Measurements from ENCODE around the gene MX1.

Gene MX1

DNA sequence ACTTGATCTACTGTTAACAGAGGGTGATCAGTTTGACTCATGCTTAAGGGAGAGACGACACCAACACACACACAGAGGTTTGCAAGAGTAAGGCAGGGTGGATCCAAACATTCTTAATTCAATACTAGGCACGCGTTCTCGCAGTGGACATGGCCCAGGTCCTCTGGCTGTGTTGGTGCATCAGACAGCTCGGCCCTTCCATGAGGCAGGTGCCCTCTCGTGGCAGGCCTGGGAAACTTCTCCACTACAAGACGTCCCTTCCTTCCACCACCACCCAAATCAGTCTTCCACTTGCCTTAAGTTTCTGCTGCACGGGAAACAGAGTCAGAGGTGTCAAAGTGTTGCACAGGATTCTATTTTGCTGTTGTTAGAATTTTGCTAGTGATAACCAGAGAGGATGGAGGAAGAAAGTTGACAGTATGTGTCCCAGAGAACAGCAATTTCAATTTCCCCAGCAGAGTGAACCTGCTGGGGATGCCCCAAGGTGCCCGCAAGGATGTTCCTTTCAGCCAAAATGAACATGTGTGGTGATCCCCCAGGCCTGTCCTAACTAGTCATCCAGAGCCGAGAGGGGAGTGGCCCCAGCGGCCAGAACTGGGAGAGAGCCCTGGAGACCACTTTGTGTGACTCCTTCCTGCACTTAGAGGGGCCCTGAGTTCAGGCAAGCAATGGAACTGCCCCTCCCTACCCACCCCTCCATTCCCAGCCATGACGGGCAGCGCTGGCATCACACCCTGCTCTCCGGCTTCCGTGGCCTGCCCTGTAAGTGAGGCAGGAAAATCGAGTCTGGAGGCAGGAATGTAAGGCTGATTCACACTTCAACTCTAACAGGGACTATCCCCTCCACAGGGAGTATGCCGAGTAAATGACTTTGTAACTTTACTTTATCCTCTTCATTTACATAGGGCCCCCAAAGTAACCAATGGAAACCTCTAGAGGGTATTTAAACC is 34.8 kb downstream of the MX1 start:
- no peak for DNase-seq

DNA sequence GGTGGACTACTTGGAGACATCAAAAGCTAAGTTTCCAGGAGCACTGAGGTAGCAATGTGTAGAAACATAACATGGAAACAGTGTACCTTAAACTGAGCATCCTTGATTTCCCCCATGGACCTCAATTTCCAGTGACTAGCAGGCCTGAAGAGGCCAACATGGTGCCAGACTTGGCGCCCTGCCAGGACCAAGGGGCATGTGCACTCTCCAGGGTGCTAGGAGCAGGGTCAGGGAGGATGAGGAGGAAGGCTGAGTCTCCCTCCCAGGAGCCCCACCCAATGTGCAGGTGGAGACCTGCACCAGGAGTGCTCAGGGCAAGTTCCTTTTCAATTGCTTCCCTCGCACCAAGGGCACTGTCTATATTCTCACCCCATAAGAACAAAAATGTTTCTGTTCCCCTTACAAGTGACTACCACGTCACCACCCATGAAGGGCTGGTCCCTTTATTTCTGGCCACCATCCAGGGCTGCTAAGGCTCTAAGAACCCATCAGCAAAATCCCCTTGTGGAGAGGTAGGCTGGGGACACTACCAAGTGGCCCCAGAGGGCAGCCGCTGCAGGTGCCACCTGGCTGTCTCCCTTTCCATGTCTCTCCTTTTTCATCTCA is 39.2 kb downstream of the MX1 start:
- DNase-seq, result no peak

DNA sequence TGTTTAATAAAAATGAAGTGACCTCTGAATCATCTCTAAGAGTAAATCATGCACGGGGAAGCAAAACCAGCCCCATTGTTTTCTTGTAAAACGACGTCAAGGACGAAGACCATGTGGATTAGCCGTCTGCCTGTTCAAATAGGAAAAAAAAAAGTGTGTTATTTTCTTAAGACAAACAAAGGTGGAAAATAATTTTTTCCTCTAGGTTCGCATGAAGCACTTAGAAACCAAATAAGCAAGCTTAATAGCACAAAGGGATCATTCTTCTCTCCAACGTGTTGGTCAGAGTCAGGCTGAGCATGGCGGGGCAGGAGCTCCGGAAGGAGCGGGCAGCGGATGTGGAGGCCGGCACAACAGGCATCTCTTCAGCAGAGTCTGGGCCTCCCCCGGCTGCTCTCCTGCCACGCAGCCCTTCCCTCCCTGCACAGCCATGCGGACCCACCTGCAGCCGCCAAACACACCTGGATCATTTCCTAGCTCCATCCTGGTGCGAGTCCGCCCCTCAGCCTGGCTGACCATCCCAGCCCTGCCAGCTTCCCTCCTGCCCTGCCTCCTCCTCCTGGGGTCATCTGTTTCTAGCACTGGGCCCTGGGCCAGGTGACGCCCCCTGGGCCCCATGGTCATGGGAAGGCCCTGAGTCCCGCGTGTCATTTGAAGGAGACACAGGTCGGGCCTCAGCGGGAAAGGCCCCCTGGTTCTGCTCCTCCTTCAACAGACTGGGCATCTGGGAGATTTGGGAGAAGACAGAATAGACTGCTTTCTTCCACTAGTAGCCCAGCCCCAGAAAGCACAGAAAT is 40.2 kb downstream of the MX1 start:
- no peak for DNase-seq

DNA sequence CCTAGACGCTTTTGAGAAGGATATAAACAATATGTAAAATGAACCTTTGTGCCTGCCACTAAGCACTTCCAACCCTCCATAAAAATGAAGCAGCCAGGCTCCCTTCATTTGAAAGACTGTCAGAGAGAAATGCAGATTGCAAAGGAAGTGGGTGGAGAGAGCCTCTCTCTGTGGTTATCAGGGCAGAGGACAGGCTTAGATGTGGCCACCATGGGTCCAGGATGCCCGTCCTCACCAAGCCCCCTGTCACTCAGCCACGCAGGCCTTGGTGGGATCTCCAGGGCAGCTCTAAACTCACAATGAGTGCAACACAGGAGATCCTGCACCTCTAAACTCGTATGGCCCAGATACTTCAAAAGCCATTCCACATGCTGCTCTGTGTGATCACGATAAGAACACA is 44.0 kb downstream of the MX1 start:
- DNase-seq, result no peak

DNA sequence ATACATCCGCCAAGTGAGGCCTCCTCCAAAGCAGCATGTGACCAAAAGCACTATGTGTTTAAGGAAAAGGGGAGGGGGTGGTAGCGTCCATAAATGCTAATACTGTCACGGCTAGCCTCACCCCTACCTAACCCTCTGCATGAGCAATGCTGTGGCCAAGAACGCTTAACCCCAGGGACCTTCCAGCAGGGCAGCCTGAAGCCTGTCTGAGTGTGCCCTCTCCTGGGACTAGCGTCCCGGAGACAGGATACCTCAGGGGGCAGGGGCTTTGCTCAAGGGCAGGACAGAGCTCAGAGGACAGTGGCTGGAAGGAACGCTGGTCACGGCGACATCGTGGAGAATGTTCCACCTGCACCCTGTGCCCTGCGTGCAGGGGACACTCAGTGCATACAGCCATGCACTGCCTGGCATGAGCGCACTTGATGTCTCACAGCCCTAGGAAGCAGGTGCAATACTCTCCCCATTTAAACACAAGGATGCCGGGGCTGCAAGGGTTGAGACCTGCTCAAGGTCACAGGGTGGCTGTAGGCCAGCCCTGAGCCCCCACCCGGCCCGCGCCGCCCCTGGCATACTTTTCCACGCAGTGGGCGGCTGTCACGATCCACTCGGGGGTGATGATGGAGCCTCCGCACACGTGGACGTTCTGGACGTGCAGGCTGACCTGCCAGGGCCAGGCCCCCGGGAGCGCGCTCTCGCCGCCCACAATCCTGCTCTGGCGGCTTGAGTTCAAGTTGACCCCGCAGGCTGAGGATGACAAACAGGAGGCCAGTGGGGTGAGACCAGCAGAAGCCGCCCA is 46.9 kb downstream of the MX1 start:
- no peak for DNase-seq

DNA sequence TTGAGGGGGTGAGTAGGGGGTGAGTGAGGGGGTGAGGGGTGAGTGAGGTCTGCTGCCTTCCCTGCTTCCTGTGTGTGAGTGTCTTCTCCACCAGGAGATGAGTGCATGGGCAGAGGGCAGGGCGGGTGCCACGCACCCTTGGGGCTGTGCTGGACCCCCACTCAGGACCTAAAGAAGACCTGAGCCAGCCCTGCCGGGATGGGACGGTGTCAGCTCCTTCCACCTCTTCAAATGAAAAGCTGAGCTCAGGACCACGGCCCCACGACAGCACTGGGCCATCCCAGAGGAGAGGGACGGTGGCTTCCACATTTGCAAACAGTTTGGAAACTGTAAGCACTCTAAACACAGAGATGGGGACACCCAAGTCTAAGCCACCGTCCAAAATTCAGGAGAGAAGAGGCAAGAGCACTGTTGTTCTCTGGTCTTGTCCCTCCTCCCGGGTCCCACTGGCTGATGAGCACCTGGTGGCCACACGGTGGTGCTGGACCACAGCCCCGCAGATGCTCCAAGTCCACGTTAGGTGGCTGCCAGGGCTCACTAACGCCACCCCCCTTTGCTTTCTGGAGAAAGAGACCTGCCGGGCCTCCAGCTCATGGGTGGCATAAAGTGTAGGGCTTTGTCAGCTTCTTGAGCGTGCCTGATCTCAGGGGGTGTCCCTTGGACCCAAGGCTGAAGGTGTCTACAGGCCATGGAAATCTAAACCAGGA is 49.8 kb downstream of the MX1 start:
- no peak for DNase-seq

DNA sequence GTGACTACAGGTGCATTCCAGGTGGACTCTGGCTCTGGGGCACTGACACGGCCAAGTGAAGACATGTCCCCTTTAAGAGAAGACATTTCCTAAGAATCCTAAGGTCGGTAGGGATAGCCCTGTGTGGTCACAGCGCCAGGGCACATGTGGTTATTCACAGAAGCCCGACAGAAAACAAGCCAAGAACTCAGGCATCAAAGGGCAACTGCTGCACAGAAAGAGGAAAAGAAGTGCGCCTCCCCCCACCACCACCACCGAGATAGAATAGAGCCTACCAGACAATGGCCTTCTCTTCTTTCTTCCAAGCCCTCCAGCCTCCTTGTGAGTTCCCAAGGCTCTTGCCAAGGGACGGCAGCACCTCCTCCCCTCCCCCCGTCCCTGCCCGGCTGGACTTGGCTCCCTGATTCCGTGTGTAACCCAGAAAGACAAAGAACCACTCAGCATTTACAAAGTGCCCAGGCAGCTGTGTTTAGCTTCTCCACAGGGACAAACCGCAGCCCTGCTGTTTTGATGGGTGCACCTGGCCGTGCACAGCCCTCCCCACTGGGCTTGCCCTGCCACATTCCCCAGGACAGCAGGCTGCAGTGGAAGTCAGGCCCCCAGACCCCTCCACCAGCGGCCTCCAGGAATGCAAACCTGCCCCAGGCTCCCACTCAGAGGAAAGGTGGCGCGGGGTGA is 51.7 kb downstream of the MX1 start:
- no peak for DNase-seq

DNA sequence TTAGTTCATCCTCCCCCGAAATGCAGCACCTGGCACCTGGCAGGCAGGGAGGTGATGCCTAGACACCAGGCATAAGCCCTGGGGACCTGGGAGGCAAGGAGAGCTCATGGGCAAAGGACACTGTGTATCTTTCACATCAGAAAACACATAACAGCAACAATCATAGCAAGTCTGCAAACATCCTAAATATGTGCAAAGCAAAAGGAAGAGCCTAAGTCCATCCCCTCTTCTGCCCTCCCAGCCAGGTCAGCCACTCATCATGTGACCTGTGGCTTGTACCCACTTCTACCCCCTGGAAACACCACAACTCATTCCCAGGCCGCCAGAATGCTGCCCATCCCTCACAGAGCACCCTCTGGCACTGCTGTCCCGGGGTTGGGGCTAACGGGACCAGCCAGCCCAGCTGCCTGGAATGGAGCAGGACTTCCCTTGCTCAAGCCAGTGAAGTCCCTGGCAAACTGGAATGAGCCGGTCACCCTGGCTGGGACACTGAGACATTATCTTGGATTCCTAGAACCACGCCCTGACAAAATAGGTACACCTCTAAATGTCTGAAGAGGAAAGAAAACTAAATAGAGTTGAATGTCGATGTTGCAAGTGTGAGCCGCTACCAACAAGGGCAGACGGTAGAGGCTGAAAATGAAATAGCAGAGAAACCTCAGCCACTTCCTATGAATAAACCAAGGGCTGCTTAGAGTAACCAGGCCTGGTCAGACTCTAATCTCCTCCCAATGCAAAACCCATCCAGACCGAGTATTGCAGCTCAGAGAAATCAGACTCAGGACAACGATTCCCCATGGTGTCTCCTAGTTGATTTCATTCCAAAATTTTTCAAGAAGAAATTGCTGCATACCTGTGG is 52.5 kb downstream of the MX1 start:
- no peak for DNase-seq

DNA sequence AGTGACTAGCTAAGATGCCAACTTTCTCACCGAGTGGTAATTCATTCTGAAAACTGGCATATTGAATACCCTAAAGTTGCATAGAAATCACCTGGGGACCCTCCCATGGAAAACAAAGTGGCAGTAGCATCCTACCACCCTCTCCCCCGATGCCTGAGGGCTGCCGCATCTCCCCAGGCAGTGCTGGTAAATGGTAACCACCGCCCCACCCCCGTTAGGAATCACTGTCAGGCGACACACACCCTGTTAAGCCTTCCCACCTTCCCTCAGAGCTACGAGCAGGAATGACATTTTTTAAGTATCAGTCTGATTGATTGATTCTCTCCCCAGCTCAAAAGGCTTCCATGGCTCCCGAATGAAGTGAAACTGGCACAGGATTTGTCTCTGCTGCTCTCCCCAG is 53.6 kb downstream of the MX1 start:
- DNase-seq, result no peak

DNA sequence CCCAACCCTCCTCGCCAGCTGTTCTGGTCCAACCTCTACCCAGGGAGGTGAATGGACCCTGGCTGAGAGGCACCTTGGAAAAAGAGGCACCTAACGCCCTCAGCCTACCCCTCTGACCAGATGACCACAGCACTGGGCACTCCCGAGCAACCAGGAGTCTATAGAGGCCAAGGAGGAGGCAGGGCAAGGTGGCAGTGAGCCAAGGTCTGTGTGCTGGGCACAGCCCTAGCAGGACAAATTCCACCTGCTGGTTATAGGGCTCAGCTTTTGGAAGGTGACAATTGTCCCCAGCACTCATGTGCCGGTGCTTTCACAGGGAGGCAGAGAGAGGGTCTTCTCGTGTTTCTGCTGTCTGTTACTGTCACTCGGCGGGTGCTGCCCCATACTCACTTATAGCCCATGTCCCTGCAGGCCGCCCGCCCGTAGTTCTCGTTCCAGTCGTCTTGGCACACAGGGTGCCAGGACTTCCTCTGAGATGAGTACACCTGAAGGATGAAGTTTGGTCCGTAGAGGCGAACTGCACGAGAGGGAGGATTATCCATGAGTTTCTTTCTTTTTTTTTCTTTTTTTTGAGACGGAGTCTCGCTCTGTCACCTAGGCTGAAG is 54.1 kb downstream of the MX1 start:
- DNase-seq, result no peak

DNA sequence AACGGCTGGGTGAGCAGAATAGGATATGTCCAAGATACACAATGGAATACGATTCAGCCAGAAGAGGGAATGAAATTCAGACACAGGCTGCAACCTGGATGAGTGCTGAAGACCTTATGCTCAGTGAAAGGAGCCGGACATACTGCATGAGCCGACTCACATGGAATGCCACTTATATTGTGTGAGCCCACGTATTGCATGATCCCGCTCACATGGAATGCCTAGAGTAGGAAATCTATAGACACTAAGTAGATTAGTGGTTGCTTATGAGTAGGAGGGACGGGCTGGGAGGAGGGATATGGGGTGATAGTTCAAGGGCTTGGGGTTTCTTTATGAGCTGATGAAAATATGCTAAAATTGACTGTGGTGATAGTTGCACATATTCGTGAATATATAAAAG is 55.2 kb downstream of the MX1 start:
- DNase-seq, result no peak

DNA sequence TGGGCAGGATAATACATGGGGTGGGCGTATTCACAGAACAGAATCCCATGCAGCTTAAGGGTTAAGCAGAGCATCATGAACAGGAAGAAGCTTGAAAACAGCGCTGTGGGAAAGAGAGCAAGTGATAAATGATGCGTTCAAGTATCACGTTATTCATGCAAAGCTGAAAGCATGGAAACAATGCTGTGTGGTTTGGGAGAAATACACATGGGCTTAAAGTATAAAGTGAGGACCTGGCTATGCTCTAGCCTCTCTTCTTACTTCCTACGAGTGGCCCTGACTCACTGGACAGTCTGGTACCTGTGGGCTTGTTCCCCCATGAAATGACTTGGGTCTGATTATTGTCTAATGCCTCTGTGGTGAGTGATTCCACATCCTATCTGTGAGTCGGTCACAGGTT is 56.3 kb downstream of the MX1 start:
- DNase-seq, result no peak

DNA sequence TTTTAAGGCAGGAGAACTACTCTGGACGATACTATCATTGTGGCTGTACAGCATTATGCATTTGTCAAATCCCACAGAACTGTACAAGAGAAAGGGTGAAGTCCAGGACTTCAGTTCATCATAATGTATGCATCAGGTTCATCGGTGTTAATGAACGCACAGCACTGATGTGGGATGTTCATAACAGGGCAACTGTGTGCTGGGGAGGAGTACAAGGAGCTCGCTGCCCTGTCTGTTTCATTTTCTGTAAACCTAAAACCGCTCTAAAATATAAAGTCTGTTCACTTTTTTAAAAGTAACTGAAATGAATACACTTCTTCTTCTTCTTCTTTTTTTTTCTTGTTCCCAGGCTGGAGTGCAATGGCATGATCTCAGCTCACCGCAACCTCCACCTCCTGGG is 56.9 kb downstream of the MX1 start:
- DNase-seq, result no peak

DNA sequence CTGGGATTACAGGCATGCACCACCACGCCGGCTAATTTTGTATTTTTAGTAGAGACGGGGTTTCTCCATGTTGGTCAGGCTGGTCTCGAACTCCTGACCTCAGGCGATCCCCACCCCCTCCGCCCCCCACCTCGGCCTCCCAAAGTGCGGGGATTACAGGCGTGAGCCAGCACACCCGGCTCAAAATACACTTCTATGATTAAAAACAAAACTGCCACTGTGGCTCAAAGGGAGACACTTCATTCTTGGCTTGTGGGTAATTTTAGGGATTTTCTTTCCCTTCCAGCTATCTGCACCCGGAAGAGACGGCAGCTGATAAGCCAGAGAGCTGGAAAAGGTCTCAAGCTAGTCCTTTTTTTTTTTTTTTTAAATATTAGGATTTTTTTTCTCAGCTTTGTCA is 57.4 kb downstream of the MX1 start:
- DNase-seq, result no peak

DNA sequence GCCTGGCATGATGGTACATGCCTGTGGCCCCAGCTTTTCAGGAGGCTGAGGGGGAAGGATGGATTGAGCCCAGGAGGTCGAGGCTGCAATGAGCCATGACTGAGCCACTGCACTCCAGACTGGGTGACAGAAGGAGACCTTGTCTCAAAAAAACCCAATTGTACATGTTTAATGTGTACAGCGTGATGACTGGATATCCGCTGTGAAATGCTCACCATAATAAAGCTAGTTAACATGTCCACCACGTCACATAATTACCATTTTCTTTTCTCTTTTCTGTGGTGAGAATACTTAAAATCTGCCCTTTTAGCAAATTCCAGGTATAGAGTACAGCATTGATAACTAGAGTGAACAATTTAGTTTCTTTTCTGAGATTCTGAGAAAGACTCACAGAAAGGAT is 57.9 kb downstream of the MX1 start:
- DNase-seq, result no peak

DNA sequence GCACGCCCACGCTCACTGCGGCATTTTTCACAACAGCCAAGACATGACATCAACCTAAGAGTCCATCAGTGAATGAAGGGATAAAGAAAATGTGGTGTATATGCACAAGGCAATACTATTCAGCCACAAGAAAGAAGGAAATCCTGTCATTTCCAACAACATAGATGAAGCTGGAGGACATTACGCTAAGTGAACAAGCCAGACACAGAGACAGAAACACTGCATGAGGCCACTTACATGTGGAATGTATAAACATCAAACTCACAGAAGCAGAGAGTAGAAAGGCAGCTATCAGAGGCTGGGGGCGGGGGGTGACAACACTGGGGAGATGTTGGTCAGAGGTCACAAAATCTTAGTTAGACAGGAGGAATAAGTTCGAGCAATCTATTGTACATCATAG is 61.0 kb downstream of the MX1 start:
- DNase-seq, result no peak

DNA sequence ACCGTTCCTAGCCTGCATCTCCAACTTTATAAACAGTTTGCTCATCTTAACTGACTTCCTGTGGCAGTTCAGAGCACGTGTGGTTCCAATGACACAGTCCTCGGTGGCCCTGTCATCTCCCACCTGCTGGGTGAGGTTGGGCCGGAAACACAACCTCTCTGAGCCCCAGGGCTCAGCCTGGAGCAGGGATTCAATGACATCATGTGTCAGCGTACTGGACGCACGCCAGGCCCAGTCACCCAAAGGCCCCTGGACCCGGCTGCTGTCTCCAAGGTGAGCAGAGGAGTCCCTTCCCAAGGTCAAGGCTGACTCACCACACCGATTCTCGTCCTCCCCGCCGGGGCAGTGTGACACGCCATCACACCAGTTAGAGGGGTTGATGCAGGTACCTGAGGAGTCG is 62.0 kb downstream of the MX1 start:
- DNase-seq, result no peak

DNA sequence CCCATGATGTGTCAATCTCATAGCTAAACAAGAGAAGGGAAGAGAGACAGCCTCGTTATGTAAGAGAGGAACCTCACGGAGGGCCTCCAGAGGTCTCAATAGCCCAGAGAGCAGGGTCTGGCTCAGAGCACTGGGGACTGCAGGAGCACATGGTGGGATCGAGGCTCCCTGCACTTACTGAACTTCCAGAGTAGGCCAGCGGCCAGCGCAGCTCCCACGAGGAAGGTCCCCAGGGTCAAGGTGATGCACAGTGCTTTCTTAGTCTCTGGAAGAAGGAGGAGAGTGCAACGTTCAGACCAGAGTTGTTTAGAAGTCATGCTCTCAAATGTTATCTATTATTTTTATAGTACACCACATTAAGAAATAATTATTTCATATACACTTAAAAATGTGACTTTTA is 63.3 kb downstream of the MX1 start:
- no peak for DNase-seq

DNA sequence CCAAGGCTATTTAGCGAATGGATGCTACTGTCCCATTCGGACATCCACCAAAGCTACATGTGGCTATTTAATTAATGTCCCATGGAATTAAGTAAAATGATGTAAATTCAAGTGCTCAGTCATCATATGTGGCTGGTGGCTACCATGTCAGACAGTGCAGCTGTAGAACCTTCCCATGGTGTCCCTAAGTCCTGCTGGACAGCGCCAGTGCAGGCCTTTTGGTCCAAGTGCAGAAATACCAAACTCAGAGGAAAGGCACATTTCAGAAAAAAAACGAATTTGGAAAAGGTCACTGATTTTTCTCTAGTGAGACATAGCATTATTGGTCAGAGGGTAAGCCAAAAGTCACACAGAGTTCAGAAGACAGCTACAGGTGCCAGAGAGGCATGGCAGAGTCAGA is 64.3 kb downstream of the MX1 start:
- DNase-seq, result no peak

DNA sequence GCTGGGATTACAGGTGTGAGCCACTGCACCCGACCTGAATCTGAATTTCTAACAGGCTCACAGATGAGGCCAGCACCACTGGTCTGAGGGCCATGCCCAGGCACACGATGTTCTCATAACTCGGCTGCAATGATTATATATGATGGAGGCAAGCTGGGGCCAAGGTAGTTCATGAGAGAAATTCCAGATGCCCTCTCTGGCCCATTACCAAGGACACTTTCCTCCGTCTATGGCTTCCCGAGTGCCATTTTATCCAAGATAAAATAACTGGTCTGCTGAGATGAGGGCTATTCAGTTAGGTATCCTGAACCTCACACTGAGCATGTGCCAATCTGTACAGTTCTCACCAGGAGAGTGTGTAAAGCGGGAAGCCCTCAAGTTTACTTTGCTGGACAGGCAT is 65.4 kb downstream of the MX1 start:
- DNase-seq, result no peak
